H1 (cell line): Measurements from ENCODE around the gene ZFYVE27. TPM values are rescaled to one million over a fixed set of nuclear protein-coding genes. Genes with fewer than 3 reads are reported as not detected.

Experiments
- CTCF ChIA-PET: fragments of 300-600 bp; sonication (Branson Sonifier 250); formaldehyde crosslinking; loops from one replicate; lab custom pipeline; 2021; ENCODE audit not compliant: partially characterized antibody; lab: Charles Lee
- POLR2A ChIA-PET: fragments of 300-600 bp; sonication (Branson Sonifier 250); formaldehyde crosslinking; loops from one replicate; lab custom pipeline; 2021; ENCODE audit warnings: inconsistent platforms; ENCODE audit not compliant: partially characterized antibody; lab: Charles Lee
- DNase-seq, 2 experiments: peaks; one replicate each; pipeline versions ENCODE4 v3.0.0 to v3.0.0-alpha.2; 2010 to 2022; ENCODE audit warnings: low spot score in 2 of 2, low read depth in 1 of 2, mixed read lengths in 1 of 2
- FAIRE-seq: peaks from 2 replicates; lab custom pipeline; 2011; peaks lifted over from hg19 to GRCh38; lab: Jason Lieb, UNC
- H2AFZ ChIP-seq: 2 replicates; pipeline ENCODE4 v1.8.1; 2012; ENCODE audit warnings: low read length, inconsistent platforms
- H2AK5ac ChIP-seq: 2 replicates; pipeline ENCODE4 v1.6.1; 2013; ENCODE audit warnings: low read depth, low read length
- H2BK120ac ChIP-seq: replicated peaks from 2 replicates; pipeline ENCODE3; 2013; ENCODE audit warnings: low read depth, low read length, inconsistent platforms
- H2BK12ac ChIP-seq: 2 replicates; pipeline ENCODE4 v1.6.1; 2013; ENCODE audit warnings: low read depth, low read length
- H2BK15ac ChIP-seq: 2 replicates; pipeline ENCODE4 v1.6.1; 2013; ENCODE audit warnings: low read length
- H2BK20ac ChIP-seq: 2 replicates; pipeline ENCODE4 v1.6.1; 2013; ENCODE audit warnings: low read length
- H2BK5ac ChIP-seq: 2 replicates; pipeline ENCODE4 v1.6.1; 2013; ENCODE audit warnings: low read depth, low read length
- H3K14ac ChIP-seq: 2 replicates; pipeline ENCODE4 v1.6.1; 2013; ENCODE audit warnings: inconsistent platforms; ENCODE audit not compliant: insufficient read length
- H3K18ac ChIP-seq: 2 replicates; pipeline ENCODE4 v1.6.1; 2013; ENCODE audit warnings: low read length; ENCODE audit errors: extremely low read depth
- H3K23ac ChIP-seq: 2 replicates; pipeline ENCODE4 v1.6.1; 2013; ENCODE audit warnings: inconsistent platforms; ENCODE audit not compliant: insufficient read length
- H3K23me2 ChIP-seq: 2 replicates; pipeline ENCODE4 v1.6.1; 2013; ENCODE audit warnings: low read depth, low read length
- H3K27ac ChIP-seq: 2 replicates; pipeline ENCODE4 v1.6.1; 2011; ENCODE audit warnings: low read depth, low read length, inconsistent platforms
- H3K27me3 ChIP-seq, 4 experiments: replicated peaks in 1 of 4; 1 replicate in 1 of 4; 2 replicates in 3 of 4; pipeline versions ENCODE4 v1.6.1 to v1.8.1; 2011 to 2013; ENCODE audit warnings: low read length in 3 of 4, mild to moderate bottlenecking in 3 of 4, inconsistent platforms in 2 of 4, mixed read lengths in 2 of 4, moderate library complexity in 1 of 4; ENCODE audit not compliant: control insufficient read depth in 3 of 4, insufficient read depth in 3 of 4; ENCODE audit errors: extremely low read depth in 1 of 4
- H3K36me3 ChIP-seq, 4 experiments: 2 replicates each; pipeline versions ENCODE4 v1.6.1 to v1.8.1; 2011 to 2013; ENCODE audit warnings: mild to moderate bottlenecking in 4 of 4, low read length in 3 of 4, moderate library complexity in 2 of 4, control low read depth in 1 of 4, inconsistent platforms in 1 of 4; ENCODE audit not compliant: insufficient read depth in 4 of 4, control insufficient read depth in 2 of 4
- H3K4ac ChIP-seq: replicated peaks from 2 replicates; pipeline ENCODE3; 2013; ENCODE audit warnings: low read length, low read depth, mixed read lengths, inconsistent platforms; ENCODE audit not compliant: insufficient read length
- H3K4me1 ChIP-seq, 4 experiments: replicated peaks in 1 of 4; 1 replicate in 1 of 4; 2 replicates in 3 of 4; pipeline versions ENCODE4 v1.6.1 to v1.8.1; 2011 to 2013; ENCODE audit warnings: low read length in 3 of 4, inconsistent platforms in 2 of 4, mixed read lengths in 1 of 4; ENCODE audit not compliant: insufficient read depth in 4 of 4, control insufficient read depth in 3 of 4
- H3K4me2 ChIP-seq, 2 experiments: 2 replicates each; pipeline versions ENCODE4 v1.6.1 to v1.8.1; 2011 to 2013; ENCODE audit warnings: low read depth in 2 of 2, low read length in 2 of 2, control low read depth in 1 of 2, inconsistent platforms in 1 of 2, mild to moderate bottlenecking in 1 of 2; ENCODE audit not compliant: insufficient read depth in 1 of 2
- H3K4me3 ChIP-seq, 4 experiments: fragments of 200-600, 300-600 bp in 1 of 4; sonication (generic), shearing (Covaris generic), sonication (Bioruptor Twin) in 1 of 4; 2 replicates each; pipeline versions ENCODE4 v1.5.1 to v1.8.1; 2011 to 2016; ENCODE audit warnings: low read length in 4 of 4, low read depth in 3 of 4, control low read depth in 2 of 4, inconsistent platforms in 2 of 4, mild to moderate bottlenecking in 2 of 4, mixed read lengths in 1 of 4, moderate library complexity in 1 of 4; ENCODE audit not compliant: insufficient read depth in 2 of 4; ENCODE audit errors: extremely low read depth in 1 of 4
- H3K56ac ChIP-seq: replicated peaks from 2 replicates; pipeline ENCODE3; 2013; ENCODE audit warnings: low read depth, mild to moderate bottlenecking, mixed read lengths, low read length, inconsistent platforms; ENCODE audit not compliant: insufficient read length
- H3K79me1 ChIP-seq: 2 replicates; pipeline ENCODE4 v1.6.1; 2013; ENCODE audit warnings: low read depth, low read length, control low read depth
- H3K79me2 ChIP-seq, 2 experiments: 2 replicates each; pipeline versions ENCODE4 v1.6.1 to v1.8.1; 2012 to 2013; ENCODE audit warnings: low read length in 2 of 2, mild to moderate bottlenecking in 2 of 2, inconsistent platforms in 1 of 2; ENCODE audit not compliant: insufficient read depth in 2 of 2, control insufficient read depth in 1 of 2
- H3K9ac ChIP-seq, 4 experiments: replicated peaks in 1 of 4; 1 replicate in 1 of 4; 2 replicates in 3 of 4; pipeline versions ENCODE4 v1.6.1 to v1.8.1; 2011 to 2013; ENCODE audit warnings: low read depth in 3 of 4, low read length in 3 of 4, control low read depth in 2 of 4, mild to moderate bottlenecking in 2 of 4, moderate library complexity in 2 of 4, inconsistent platforms in 1 of 4; ENCODE audit errors: extremely low read depth in 1 of 4
- H3K9me3 ChIP-seq, 2 experiments: 2 replicates each; pipeline versions ENCODE4 v1.6.1 to v1.8.1; 2012 to 2013; ENCODE audit warnings: mild to moderate bottlenecking in 2 of 2, moderate library complexity in 2 of 2, control low read depth in 1 of 2, inconsistent platforms in 1 of 2, low read depth in 1 of 2, low read length in 1 of 2, mixed read lengths in 1 of 2; ENCODE audit not compliant: insufficient read depth in 2 of 2
- H4K20me1 ChIP-seq, 2 experiments: replicated peaks in 1 of 2; 2 replicates each; pipeline versions ENCODE3 to v1.8.1; 2011 to 2013; ENCODE audit warnings: inconsistent platforms in 2 of 2, low read length in 2 of 2, mild to moderate bottlenecking in 1 of 2; ENCODE audit not compliant: insufficient read depth in 2 of 2, control insufficient read depth in 1 of 2
- H4K5ac ChIP-seq: 2 replicates; pipeline ENCODE4 v1.6.1; 2013; ENCODE audit warnings: low read length, low read depth, mixed read lengths, inconsistent platforms; ENCODE audit not compliant: insufficient read length
- H4K8ac ChIP-seq: 2 replicates; pipeline ENCODE4 v1.8.0; 2013; ENCODE audit warnings: mild to moderate bottlenecking, moderate library complexity, low read length, inconsistent platforms; ENCODE audit not compliant: insufficient read depth; ENCODE audit errors: extremely low read depth
- H4K91ac ChIP-seq: replicated peaks from 2 replicates; pipeline ENCODE3; 2013; ENCODE audit warnings: low read length, mixed read lengths, inconsistent platforms; ENCODE audit not compliant: insufficient read length
- BRCA1 ChIP-seq: IDR thresholded peaks from 2 replicates; pipeline ENCODE4 v1.6.1; 2012; ENCODE audit warnings: low read depth, low read length, improper control_type of control experiment
- WGBS, 2 experiments: shearing (Covaris generic) in 1 of 2; methylation state at CpG; one replicate each; pipeline versions ENCODE4 v1.1.6 to v1.1.7; 2013 to 2015; ENCODE audit warnings: low lambda C conversion rate in 2 of 2, mixed read lengths in 2 of 2, inconsistent platforms in 1 of 2, low coverage in 1 of 2, missing lambda C conversion rate in 1 of 2; ENCODE audit not compliant: insufficient replicate concordance in 2 of 2, insufficient coverage in 1 of 2, insufficient read length in 1 of 2; ENCODE audit errors: extremely low coverage in 1 of 2, missing lambda C conversion rate in 1 of 2; 5-methylcytosine and 5-hydroxymethylcytosine counted together
- polyA plus RNA-seq, 7 experiments: library from polyadenylated mRNA; depleted of rRNA in 3 of 7; stranded (reverse) in 5 of 7; unstranded in 2 of 7; fragments of >200 nt in 5 of 7; fragments of 200-250 nt in 2 of 7; gene quantifications; 1 replicate in 5 of 7; 2 replicates in 1 of 7; 4 replicates in 1 of 7; pipeline versions ENCODE4 v1.2.1 to v1.2.3, GENCODE V29; 2011 to 2013; ENCODE audit warnings: missing spikeins in 2 of 7, mixed read lengths in 2 of 7
- total RNA-seq: library from RNA; stranded (reverse); fragmentation: NEBNext Ultra II Directional; extraction: Animal tissue kit (Norgen Biotek cat#: 25700); gene quantifications from 2 replicates; pipeline ENCODE4 v1.2.1, GENCODE V29; 2021

Gene ZFYVE27
- total and polyA plus RNA-seq, 2 of the 8 experiments (the other 6 are each of a cell fraction or from before 2014, with no cell fraction given): 16.6 to 19.8 TPM

DNA sequence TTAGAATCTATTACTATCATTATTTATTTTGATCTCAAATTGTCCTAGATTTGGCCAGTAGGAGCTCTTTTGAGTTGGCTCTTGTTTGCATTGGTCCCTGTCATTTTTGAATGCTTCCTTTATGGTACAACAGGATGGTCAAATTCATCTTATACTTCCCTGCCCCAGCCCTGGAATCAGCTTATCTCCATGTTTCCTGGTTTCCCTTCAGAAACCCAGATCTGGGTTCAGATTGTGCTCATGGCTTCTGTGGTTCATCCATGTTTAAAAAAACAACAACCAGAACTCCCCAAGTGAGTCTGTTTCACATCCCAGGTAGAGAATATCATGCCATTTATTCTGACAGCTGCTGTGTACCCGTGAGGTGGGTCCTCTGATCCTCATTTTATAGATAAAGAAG lies 10.6 kb downstream of the ZFYVE27 start:
- no peak overlapping the region for H3K4me2 ChIP-seq
- no peak overlapping the region for H2BK12ac ChIP-seq
- H2BK120ac ChIP-seq: no peak overlapping the region
- POLR2A ChIA-PET: interaction anchor here (1.6 kb wide), 1 partner anchor 10 kb away, joined by 6 read pairs; no protein-coding TSS in a partner anchor
- no peak for DNase-seq
- no peak for FAIRE-seq
- no peak overlapping the region for H3K9ac ChIP-seq
- 0 out of 4 replicates have a peak, but pooled peaks cover 0 to 7% of the 10 kb centered on the region in 2 experiments for H3K79me2 ChIP-seq
- TF ChIP-seq BRCA1: no peak
- CTCF ChIA-PET: interaction anchor here (1.1 to 8.6 kb wide), 4 partner anchors 12 to 46 kb away, joined by 4 to 44 read pairs (median 6); no protein-coding TSS in a partner anchor
- H3K14ac ChIP-seq: no peak overlapping the region
- 88% methylated on average over 1 of the region's 1 CpG; no CpG with 5 or more reads in 1 of the 2 experiments for WGBS, 2 experiments
- H3K4me3 ChIP-seq: no peak overlapping the region
- no peak overlapping the region for H2BK5ac ChIP-seq
- no peak overlapping the region for H3K56ac ChIP-seq
- H2AFZ ChIP-seq: no peak overlapping the region
- peaks cover 3% of the 10 kb centered on the region; the same call in 1 of the 2 replicates for H3K79me1 ChIP-seq
- H2BK15ac ChIP-seq: no peak overlapping the region
- H3K9me3 ChIP-seq: no peaks in the 10 kb centered on the region
- H3K18ac ChIP-seq: no peak overlapping the region
- no peak overlapping the region for H4K91ac ChIP-seq
- peaks cover 2 to 22% of the 10 kb centered on the region in 2 experiments for H4K20me1 ChIP-seq
- no peak overlapping the region for H2BK20ac ChIP-seq
- H3K23ac ChIP-seq: no peak overlapping the region
- H2AK5ac ChIP-seq: no peak overlapping the region
- no peak overlapping the region for H4K8ac ChIP-seq
- H3K36me3 ChIP-seq: peaks cover 16 to 74% (median 48%) of the 10 kb centered on the region in 4 experiments
- H3K27ac ChIP-seq: no peak overlapping the region
- no peaks in the 10 kb centered on the region for H3K23me2 ChIP-seq
- no peak overlapping the region for H3K4ac ChIP-seq
- H3K27me3 ChIP-seq: no peaks in the 10 kb centered on the region
- H3K4me1 ChIP-seq: no peaks in the 10 kb centered on the region
- no peak overlapping the region for H4K5ac ChIP-seq
